Measurements from ENCODE around the gene MBNL2.

Gene MBNL2

GRCh38 chr13:97295283-97296182, 73.4 kb downstream of the MBNL2 start:
- Histone ChIP-seq H3K4me3 (ENCODE audit: insufficient read depth, low read length, poor library complexity, severe bottlenecking) (no peak overlapping the region), H2AFZ (ENCODE audit: low read depth, low read length, severe bottlenecking) (no peak overlapping the region), H3K9me2 (replicated peaks; ENCODE audit: insufficient read depth, low read length) (no peaks in the 10 kb centered on the region), H3F3A (ENCODE audit: insufficient read depth) (no peaks in the 10 kb centered on the region), H3K9me3 (ENCODE audit: insufficient read depth, low read length) (no peaks in the 10 kb centered on the region), H3K27ac (ENCODE audit: low read depth, low read length) (no peak overlapping the region), H3K27me3 (ENCODE audit: low read length) (no peaks in the 10 kb centered on the region), H3K36me3 (ENCODE audit: low read length) (no peaks in the 10 kb centered on the region), H3K9ac (ENCODE audit: low read length) (no peak overlapping the region), H4K20me1 (ENCODE audit: low read depth, low read length) (no peaks in the 10 kb centered on the region), H3K79me2 (ENCODE audit: insufficient read depth, low read length) (no peaks in the 10 kb centered on the region), H3K4me2 (ENCODE audit: low read depth, low read length, poor library complexity, severe bottlenecking) (no peak overlapping the region)
- TF ChIP-seq CTCF (IDR thresholded peaks at IDR 0.05; ENCODE audit: insufficient read depth, low read length, poor library complexity, severe bottlenecking) = no peak
- no peak for TF ChIP-seq EZH2phosphoT487 (conservative IDR thresholded peaks at IDR 0.05; ENCODE audit: low read length)

- no peaks in the 10 kb centered on the region for H3K9me3 ChIP-seq (ENCODE audit: insufficient read depth, low read length)
- H3K27ac ChIP-seq (ENCODE audit: low read depth, low read length) = no peak overlapping the region
- no peaks in the 10 kb centered on the region for H3K79me2 ChIP-seq (ENCODE audit: insufficient read depth, low read length)
- TF ChIP-seq EZH2phosphoT487 (conservative IDR thresholded peaks at IDR 0.05; ENCODE audit: low read length) = no peak
- no peak for TF ChIP-seq CTCF (IDR thresholded peaks at IDR 0.05; ENCODE audit: insufficient read depth, low read length, poor library complexity, severe bottlenecking)
- no peak overlapping the region for H2AFZ ChIP-seq (ENCODE audit: low read depth, low read length, severe bottlenecking)
- H3K4me2 ChIP-seq (ENCODE audit: low read depth, low read length, poor library complexity, severe bottlenecking) = no peak overlapping the region
- no peaks in the 10 kb centered on the region for H3K27me3 ChIP-seq (ENCODE audit: low read length)
- H3K4me3 ChIP-seq (ENCODE audit: insufficient read depth, low read length, poor library complexity, severe bottlenecking) = no peak overlapping the region
- H4K20me1 ChIP-seq (ENCODE audit: low read depth, low read length) = no peaks in the 10 kb centered on the region
- H3K9ac ChIP-seq (ENCODE audit: low read length) = no peak overlapping the region
- H3K9me2 ChIP-seq (replicated peaks; ENCODE audit: insufficient read depth, low read length) = no peaks in the 10 kb centered on the region
- H3F3A ChIP-seq (ENCODE audit: insufficient read depth) = no peaks in the 10 kb centered on the region
- no peaks in the 10 kb centered on the region for H3K36me3 ChIP-seq (ENCODE audit: low read length)
Measured at GRCh38 chr13:97296740-97297139, 74.6 kb downstream of the MBNL2 start.

GRCh38 chr13:97298816-97299215, 76.7 kb downstream of the MBNL2 start:
- H3K27ac ChIP-seq (ENCODE audit: low read depth, low read length) = no peak overlapping the region
- no peak for TF ChIP-seq CTCF (IDR thresholded peaks at IDR 0.05; ENCODE audit: insufficient read depth, low read length, poor library complexity, severe bottlenecking)
- no peak for TF ChIP-seq EZH2phosphoT487 (conservative IDR thresholded peaks at IDR 0.05; ENCODE audit: low read length)
- no peak overlapping the region for H3K4me3 ChIP-seq (ENCODE audit: insufficient read depth, low read length, poor library complexity, severe bottlenecking)
- H3K9ac ChIP-seq (ENCODE audit: low read length) = no peak overlapping the region
- no peak overlapping the region for H2AFZ ChIP-seq (ENCODE audit: low read depth, low read length, severe bottlenecking)
- no peaks in the 10 kb centered on the region for H3K9me3 ChIP-seq (ENCODE audit: insufficient read depth, low read length)
- H3F3A ChIP-seq (ENCODE audit: insufficient read depth) = no peaks in the 10 kb centered on the region
- no peaks in the 10 kb centered on the region for H3K27me3 ChIP-seq (ENCODE audit: low read length)
- no peak overlapping the region for H3K4me2 ChIP-seq (ENCODE audit: low read depth, low read length, poor library complexity, severe bottlenecking)
- H3K79me2 ChIP-seq (ENCODE audit: insufficient read depth, low read length) = no peaks in the 10 kb centered on the region
- no peaks in the 10 kb centered on the region for H3K36me3 ChIP-seq (ENCODE audit: low read length)
- no peaks in the 10 kb centered on the region for H3K9me2 ChIP-seq (replicated peaks; ENCODE audit: insufficient read depth, low read length)
- no peaks in the 10 kb centered on the region for H4K20me1 ChIP-seq (ENCODE audit: low read depth, low read length)
